Thymus (tissue), 11 donors: ENCODE data around the gene NEK1. TPM values are rescaled to one million over a fixed set of nuclear protein-coding genes. Genes with fewer than 3 reads are reported as not detected.

Experiments used
- DNase-seq, 9 donors: peaks; one replicate each; pipeline ENCODE4 v3.0.0-alpha.2; 2013; ENCODE audit warnings: low spot score in 9 of 9, low read depth in 6 of 9, missing footprints in 1 of 9
- H3K27ac ChIP-seq, 2 donors: one replicate each; pipeline ENCODE4 v1.5.1; 2013; ENCODE audit warnings: control low read depth in 1 of 2, low read depth in 1 of 2, low read length in 1 of 2, mild to moderate bottlenecking in 1 of 2, moderate library complexity in 1 of 2
- H3K27me3 ChIP-seq, 2 donors: one replicate each; pipeline ENCODE4 v1.5.1; 2013; ENCODE audit warnings: low read length in 1 of 2; ENCODE audit not compliant: control insufficient read depth in 2 of 2, insufficient read depth in 1 of 2
- H3K36me3 ChIP-seq, 2 donors: one replicate each; pipeline ENCODE4 v1.5.1; 2013; ENCODE audit warnings: low read length in 1 of 2, mild to moderate bottlenecking in 1 of 2, moderate library complexity in 1 of 2; ENCODE audit not compliant: control insufficient read depth in 2 of 2, insufficient read depth in 2 of 2
- H3K4me1 ChIP-seq, 2 donors: one replicate each; pipeline ENCODE4 v1.5.1; 2013; ENCODE audit warnings: low read length in 2 of 2; ENCODE audit not compliant: control insufficient read depth in 2 of 2, insufficient read depth in 2 of 2
- H3K4me3 ChIP-seq, 2 donors: one replicate each; pipeline ENCODE4 v1.5.1; 2013; ENCODE audit warnings: low read length in 2 of 2, control low read depth in 1 of 2, mild to moderate bottlenecking in 1 of 2
- H3K9me3 ChIP-seq, 2 donors: one replicate each; pipeline ENCODE4 v1.5.1; 2013; ENCODE audit warnings: low read length in 1 of 2, mild to moderate bottlenecking in 1 of 2; ENCODE audit not compliant: control insufficient read depth in 2 of 2, insufficient read depth in 1 of 2
- WGBS: extraction: QIAGEN DNeasy Blood & Tissue Kit; methylation state at CpG from one replicate; pipeline ENCODE4 v1.1.7; 2013; 5-methylcytosine and 5-hydroxymethylcytosine counted together
- polyA plus RNA-seq: library from polyadenylated mRNA; stranded (reverse); fragments of 200-250 nt; gene quantifications from one replicate; pipeline ENCODE4 v1.2.3, GENCODE V29; 2013
- total RNA-seq: library from RNA; stranded (reverse); fragments of 120-200 nt; gene quantifications from one replicate; pipeline ENCODE4 v1.2.4, GENCODE V29; 2013
- donor health status: healthy.

The NEK1 gene
- total and polyA plus RNA-seq, 2 donors = 9.9 to 10.2 TPM

DNA sequence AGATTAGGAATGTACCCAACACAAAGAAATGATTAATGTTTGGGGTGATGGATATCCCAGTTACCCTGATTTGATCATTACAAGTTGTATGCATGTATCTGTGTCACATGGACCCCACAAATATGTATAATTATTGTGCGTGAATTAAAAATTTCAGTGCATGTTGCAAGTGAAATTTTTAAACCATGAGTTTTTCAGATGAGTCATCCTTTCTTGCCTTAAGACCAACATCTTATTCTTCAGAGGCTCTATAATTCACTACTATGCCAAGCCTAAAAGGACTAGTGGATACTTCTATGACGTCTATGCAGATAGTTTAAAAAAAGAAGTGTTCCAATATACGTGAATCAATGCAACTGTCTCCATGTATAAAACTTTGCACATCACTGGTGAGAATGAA, 228.7 kb downstream of the NEK1 start:
- DNase-seq = no peak
- Histone ChIP-seq H3K4me3 (no peak overlapping the region), H3K9me3 (no peaks in the 10 kb centered on the region), H3K27ac (no peak overlapping the region), H3K4me1 (no peaks in the 10 kb centered on the region), H3K36me3 (no peaks in the 10 kb centered on the region), H3K27me3 (no peaks in the 10 kb centered on the region)
- WGBS = 97% methylated on average over 3 of the region's 3 CpGs

- Histone ChIP-seq H3K27ac (no peak overlapping the region), H3K9me3 (peaks cover 0 to 14% of the 10 kb centered on the region in 2 donors), H3K36me3 (no peaks in the 10 kb centered on the region), H3K27me3 (no peaks in the 10 kb centered on the region), H3K4me1 (no peaks in the 10 kb centered on the region), H3K4me3 (no peak overlapping the region)
- DNase-seq = no peak
These were observed 232.7 kb downstream of the NEK1 start for GRCh38 chr4:169379688-169380087.

DNA sequence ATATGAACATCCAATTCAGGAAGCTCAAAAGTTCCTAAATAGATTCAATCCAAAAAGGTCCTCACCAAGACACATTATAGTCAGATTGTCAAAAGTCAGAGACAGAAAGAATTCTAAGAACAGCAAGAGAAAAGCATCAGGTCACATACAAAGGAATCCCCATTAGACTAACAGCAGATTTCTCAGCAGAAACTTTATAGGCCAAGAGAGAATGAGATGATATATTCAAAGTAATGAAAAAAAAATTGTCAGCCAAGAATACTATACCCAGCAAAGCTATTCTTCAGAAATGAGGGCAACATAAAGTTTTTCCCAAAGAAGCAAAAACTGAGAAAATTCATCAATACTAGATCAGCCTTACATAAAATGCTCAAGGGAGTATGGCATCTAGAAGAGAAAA, 235.0 kb downstream of the NEK1 start:
- DNase-seq = no peak
- peaks cover 0 to 14% of the 10 kb centered on the region in 2 donors for H3K9me3 ChIP-seq
- no peaks in the 10 kb centered on the region for H3K27me3 ChIP-seq
- H3K36me3 ChIP-seq = no peaks in the 10 kb centered on the region
- no peak overlapping the region for H3K4me3 ChIP-seq
- no peak overlapping the region for H3K27ac ChIP-seq
- no peaks in the 10 kb centered on the region for H3K4me1 ChIP-seq

GRCh38 chr4:169376421-169376820, 236.0 kb downstream of the NEK1 start:
- Histone ChIP-seq H3K4me1 (no peaks in the 10 kb centered on the region), H3K27ac (no peak overlapping the region), H3K4me3 (no peak overlapping the region), H3K9me3 (peaks cover 0 to 14% of the 10 kb centered on the region in 2 donors), H3K36me3 (no peaks in the 10 kb centered on the region), H3K27me3 (no peaks in the 10 kb centered on the region)
- DNase-seq = no peak
- 92% methylated on average over 1 of the region's 1 CpG for WGBS

GRCh38 chr4:169372791-169373190, 239.6 kb downstream of the NEK1 start:
- Histone ChIP-seq H3K27me3 (no peaks in the 10 kb centered on the region), H3K4me1 (no peaks in the 10 kb centered on the region), H3K36me3 (no peaks in the 10 kb centered on the region), H3K9me3 (peaks cover 0 to 14% of the 10 kb centered on the region in 2 donors), H3K4me3 (no peak overlapping the region), H3K27ac (no peak overlapping the region)
- WGBS = 100% methylated on average over 2 of the region's 2 CpGs
- DNase-seq = no peak

DNA sequence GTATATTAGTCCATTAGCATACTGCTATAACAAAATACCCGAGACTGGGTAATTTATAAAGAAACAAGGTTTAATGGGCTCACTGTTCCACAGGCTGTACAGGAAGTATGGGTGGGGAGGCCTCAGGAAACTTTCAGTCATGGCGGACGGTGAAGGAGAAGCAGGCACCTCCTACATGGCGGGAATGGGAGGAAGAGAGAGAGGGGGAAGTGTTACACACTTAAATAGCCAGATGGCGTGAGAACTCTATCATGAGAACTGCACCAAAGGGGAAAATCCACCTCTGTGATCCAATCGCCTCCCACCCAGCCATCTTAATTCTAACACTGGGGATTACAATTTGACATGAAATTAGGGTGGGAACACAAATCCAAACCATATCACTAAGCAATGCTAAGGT, 242.7 kb downstream of the NEK1 start:
- no peaks in the 10 kb centered on the region for H3K36me3 ChIP-seq

GRCh38 chr4:169367826-169368225, 244.6 kb downstream of the NEK1 start:
- H3K9me3 ChIP-seq = no peaks in the 10 kb centered on the region
- no peak overlapping the region for H3K27ac ChIP-seq
- no peaks in the 10 kb centered on the region for H3K4me1 ChIP-seq
- H3K27me3 ChIP-seq = no peaks in the 10 kb centered on the region
- no peaks in the 10 kb centered on the region for H3K36me3 ChIP-seq
- H3K4me3 ChIP-seq = no peak overlapping the region
- no peak for DNase-seq

More for the DNA sequence above, 242.7 kb downstream of the NEK1 start:
- Histone ChIP-seq H3K27ac (no peak overlapping the region), H3K4me3 (no peak overlapping the region), H3K27me3 (no peaks in the 10 kb centered on the region), H3K9me3 (no peaks in the 10 kb centered on the region), H3K4me1 (no peaks in the 10 kb centered on the region)
- DNase-seq = no peak
- 98% methylated on average over 6 of the region's 6 CpGs for WGBS

DNA sequence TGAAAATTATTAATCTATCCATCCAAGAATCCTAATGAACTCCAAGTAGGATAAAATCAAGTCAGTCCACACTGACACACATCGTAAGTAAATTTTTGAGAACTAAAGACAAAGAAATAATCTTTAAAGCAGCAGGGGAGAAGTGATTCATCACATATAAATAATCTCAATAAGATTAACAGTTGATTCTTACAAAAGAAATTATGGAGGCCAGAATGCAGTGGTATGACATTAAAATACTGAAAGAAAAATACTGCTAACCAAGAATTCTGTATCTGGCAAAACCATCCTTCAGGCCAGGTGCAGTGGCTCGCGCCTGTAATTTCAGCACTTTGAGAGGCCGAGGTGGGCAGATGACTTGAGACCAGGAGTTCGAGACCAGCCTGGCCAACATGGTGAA, 245.6 kb downstream of the NEK1 start:
- H3K4me3 ChIP-seq = no peak overlapping the region
- no peak overlapping the region for H3K27ac ChIP-seq
- no peaks in the 10 kb centered on the region for H3K27me3 ChIP-seq
- no peaks in the 10 kb centered on the region for H3K36me3 ChIP-seq
- no peak for DNase-seq
- no peaks in the 10 kb centered on the region for H3K9me3 ChIP-seq
- WGBS = 97% methylated on average over 5 of the region's 5 CpGs
- no peaks in the 10 kb centered on the region for H3K4me1 ChIP-seq

GRCh38 chr4:169362607-169363006, 249.8 kb downstream of the NEK1 start:
- H3K4me3 ChIP-seq = no peak overlapping the region
- H3K9me3 ChIP-seq = no peaks in the 10 kb centered on the region
- no peak overlapping the region for H3K27ac ChIP-seq
- no peaks in the 10 kb centered on the region for H3K36me3 ChIP-seq
- H3K4me1 ChIP-seq = no peaks in the 10 kb centered on the region
- H3K27me3 ChIP-seq = no peaks in the 10 kb centered on the region
- no peak for DNase-seq
- 47% methylated on average over 6 of the region's 6 CpGs for WGBS

DNA sequence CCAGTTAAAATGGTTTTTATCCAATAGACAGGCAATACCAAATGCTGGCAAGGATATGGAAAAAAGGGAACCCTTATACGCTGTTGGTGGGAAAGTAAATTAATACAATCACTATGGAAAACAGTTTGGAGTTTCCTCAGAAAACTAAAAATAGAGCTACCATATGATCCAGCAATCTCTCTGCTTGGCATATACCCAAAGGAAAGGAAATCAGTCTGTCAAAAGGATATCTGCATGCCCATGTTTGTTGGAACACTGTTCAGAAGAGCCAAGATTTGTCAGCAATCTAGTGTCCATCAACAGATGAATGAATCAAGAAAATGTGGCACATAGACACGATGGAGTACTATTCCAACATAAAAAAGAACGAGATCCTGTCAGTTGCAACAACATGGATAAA, 250.6 kb downstream of the NEK1 start:
- 92% methylated on average over 3 of the region's 3 CpGs for WGBS
- no peaks in the 10 kb centered on the region for H3K36me3 ChIP-seq
- no peak for DNase-seq

More for the DNA sequence above, 250.6 kb downstream of the NEK1 start:
- Histone ChIP-seq H3K4me3 (no peak overlapping the region), H3K27ac (no peak overlapping the region), H3K4me1 (no peaks in the 10 kb centered on the region), H3K27me3 (no peaks in the 10 kb centered on the region), H3K9me3 (no peaks in the 10 kb centered on the region)
